GM23248 (cell line): ENCODE measurements around the gene CSNK1A1. TPM values are rescaled to one million over a fixed set of nuclear protein-coding genes. Genes with fewer than 3 reads are reported as not detected.

Experiments used
- DNase-seq: peaks from one replicate; pipeline ENCODE4 v3.0.0-alpha.2; 2015
- H2AFZ ChIP-seq: fragments of 200-600 bp; sonication (generic); 2 replicates; pipeline ENCODE4 v1.6.1; 2016; ENCODE audit warnings: antibody characterized with exemption
- H3F3A ChIP-seq: fragments of 200-600 bp; sonication (generic); 2 replicates; pipeline ENCODE4 v1.6.1; 2016; ENCODE audit warnings: mild to moderate bottlenecking, antibody characterized with exemption, mixed run types; ENCODE audit not compliant: insufficient read depth
- H3K27ac ChIP-seq: fragments of 200-600 bp; sonication (generic); 2 replicates; pipeline ENCODE4 v1.5.1; 2016; ENCODE audit warnings: mild to moderate bottlenecking
- H3K27me3 ChIP-seq: fragments of 200-600 bp; sonication (generic); replicated peaks from 2 replicates; pipeline ENCODE4 v1.6.1; 2016; ENCODE audit warnings: mild to moderate bottlenecking; ENCODE audit not compliant: insufficient read depth
- H3K36me3 ChIP-seq: fragments of 200-600 bp; sonication (generic); 2 replicates; pipeline ENCODE4 v1.6.1; 2016; ENCODE audit warnings: low read depth, mild to moderate bottlenecking
- H3K4me1 ChIP-seq: fragments of 200-600 bp; sonication (generic); 2 replicates; pipeline ENCODE4 v1.6.1; 2016; ENCODE audit warnings: mild to moderate bottlenecking; ENCODE audit not compliant: insufficient read depth
- H3K4me2 ChIP-seq: fragments of 200-600 bp; sonication (generic); one replicate; pipeline ENCODE4 v1.6.1; 2016; ENCODE audit warnings: mild to moderate bottlenecking; ENCODE audit not compliant: unreplicated experiment
- H3K4me3 ChIP-seq: fragments of 200-600 bp; sonication (generic); 2 replicates; pipeline ENCODE4 v1.5.1; 2016; ENCODE audit warnings: mild to moderate bottlenecking
- H3K79me2 ChIP-seq: fragments of 200-600 bp; sonication (generic); 2 replicates; pipeline ENCODE4 v1.6.1; 2016; ENCODE audit warnings: mild to moderate bottlenecking; ENCODE audit not compliant: insufficient read depth
- H3K9ac ChIP-seq: fragments of 200-600 bp; sonication (generic); 2 replicates; pipeline ENCODE4 v1.6.1; 2016; ENCODE audit warnings: mild to moderate bottlenecking
- H3K9me2 ChIP-seq: fragments of 200-600 bp; sonication (generic); 2 replicates; pipeline ENCODE4 v1.6.1; 2016; ENCODE audit warnings: mixed run types, mild to moderate bottlenecking, moderate library complexity; ENCODE audit not compliant: insufficient read depth
- H3K9me3 ChIP-seq: fragments of 200-600 bp; sonication (generic); one replicate; pipeline ENCODE4 v1.6.1; 2017; ENCODE audit warnings: low read depth
- H4K20me1 ChIP-seq: fragments of 200-600 bp; sonication (generic); 2 replicates; pipeline ENCODE4 v1.6.0; 2016; ENCODE audit not compliant: insufficient read depth
- EZH2 ChIP-seq: fragments of 200-600 bp; sonication (generic); IDR thresholded peaks from 2 replicates; pipeline ENCODE4 v1.6.1; 2018; ENCODE audit warnings: antibody characterized with exemption, mild to moderate bottlenecking; ENCODE audit not compliant: insufficient read depth, poor library complexity, severe bottlenecking
- EZH2phosphoT487 ChIP-seq: fragments of 200-600 bp; sonication (generic); IDR thresholded peaks from 2 replicates; pipeline ENCODE4 v1.6.1; 2018; ENCODE audit warnings: antibody characterized with exemption, moderate library complexity, mild to moderate bottlenecking, low read depth; ENCODE audit not compliant: insufficient read depth
- WGBS, 2 experiments: methylation state at CpG; one replicate each; pipeline ENCODE4 v1.1.6; 2015 to 2017; ENCODE audit warnings: low lambda C conversion rate in 2 of 2, low coverage in 1 of 2; ENCODE audit errors: missing lambda C conversion rate in 2 of 2; 5-methylcytosine and 5-hydroxymethylcytosine counted together
- in situ Hi-C: fragments of 300-500 bp; cut with MboI; formaldehyde crosslinking; loops from 2 replicates; pipeline ENCODE4 v1.15.0; 2020
- polyA plus RNA-seq: library from polyadenylated mRNA; unstranded; fragments of >200 nt; fragmentation: Nextera tagmentation; extraction: Ambion mirVana; gene quantifications from 2 replicates; pipeline ENCODE4 v1.2.1, GENCODE V29; 2016
- total RNA-seq: library from RNA; depleted of rRNA; stranded (reverse); fragments of >200 nt; shearing (Covaris generic); gene quantifications from 2 replicates; pipeline ENCODE4 v1.2.3, GENCODE V29; 2014

CSNK1A1 gene
- total and polyA plus RNA-seq, 2 experiments from 2014 or later: 228 to 415 TPM

DNA sequence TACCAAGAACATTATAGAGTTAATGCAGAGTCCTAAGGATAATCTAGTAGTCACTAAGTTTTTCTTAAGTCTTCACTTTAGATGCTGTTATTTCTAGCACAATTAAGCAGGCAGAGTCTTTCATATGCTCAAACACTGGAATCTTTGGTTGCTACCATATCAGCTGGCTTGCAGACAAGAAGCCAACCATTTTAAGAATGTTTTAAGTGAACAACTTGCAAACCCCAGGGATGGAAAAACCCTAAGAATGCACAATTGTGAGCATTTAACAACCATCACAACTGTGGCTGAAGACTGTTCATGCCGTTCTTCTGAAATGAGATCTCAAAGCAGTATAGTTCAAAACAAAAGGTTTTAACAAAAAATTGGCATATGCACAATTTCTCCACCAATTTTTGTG is 55.1 kb downstream of the CSNK1A1 start:
- DNase-seq: no peak

DNA sequence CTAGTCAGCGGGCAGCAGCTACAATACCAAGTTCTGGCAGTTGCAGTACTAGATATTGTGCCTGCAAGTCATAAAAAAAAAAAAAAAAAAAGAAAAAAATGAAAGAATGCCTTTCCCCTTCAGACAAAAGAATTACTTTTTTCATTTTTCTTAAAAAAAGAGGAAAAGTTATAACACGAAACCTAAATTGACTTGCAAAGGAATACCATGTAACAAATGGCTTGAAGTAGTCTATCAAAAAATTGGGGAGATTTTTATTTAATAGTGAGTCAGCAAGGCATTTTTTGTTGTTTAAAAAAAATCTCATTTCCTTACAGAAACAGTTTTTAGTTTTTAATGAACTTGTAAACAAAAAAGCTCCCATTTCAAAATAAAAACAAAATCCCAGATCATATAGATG is 55.6 kb downstream of the CSNK1A1 start:
- no peak for DNase-seq
- no peak overlapping the region for H2AFZ ChIP-seq
- no peaks in the 10 kb centered on the region for H3K27me3 ChIP-seq
- peaks cover 69% of the 10 kb centered on the region for H3K36me3 ChIP-seq
- no peaks in the 10 kb centered on the region for H3K9me2 ChIP-seq
- H3K4me1 ChIP-seq: peaks cover 82% of the 10 kb centered on the region
- peaks cover 91% of the 10 kb centered on the region for H3F3A ChIP-seq
- H3K79me2 ChIP-seq: peaks cover 65% of the 10 kb centered on the region
- no peak overlapping the region for H3K4me3 ChIP-seq
- no peak overlapping the region for H3K4me2 ChIP-seq
- TF ChIP-seq EZH2phosphoT487 (no peak), EZH2 (no peak)
- peak overlapping the region; percentile 88 for H3K27ac ChIP-seq
- 0 out of 2 replicates have a peak overlapping the region, but pooled peaks have one; percentile 68 for H3K9ac ChIP-seq
- WGBS, 2 experiments: 69 to 86% methylated on average over 2 of the region's 2 CpGs
- no peaks in the 10 kb centered on the region for H3K9me3 ChIP-seq
- no peaks in the 10 kb centered on the region for H4K20me1 ChIP-seq
- in situ Hi-C loops: no loop called here

More for the DNA sequence above, 55.1 kb downstream of the CSNK1A1 start:
- 59 to 61% methylated on average over 1 of the region's 1 CpG for WGBS, 2 experiments
- Histone ChIP-seq H3K9ac (peak overlapping the region; percentile 68), H3K9me2 (no peaks in the 10 kb centered on the region), H3K27me3 (no peaks in the 10 kb centered on the region), H3K4me2 (peak overlapping the region; percentile 41), H3K4me1 (peaks cover 83% of the 10 kb centered on the region), H3F3A (peaks cover 93% of the 10 kb centered on the region), H3K27ac (peak overlapping the region; percentile 88), H2AFZ (no peak overlapping the region), H3K4me3 (no peak overlapping the region), H3K9me3 (no peaks in the 10 kb centered on the region), H3K79me2 (peaks cover 65% of the 10 kb centered on the region), H3K36me3 (peaks cover 70% of the 10 kb centered on the region), H4K20me1 (no peaks in the 10 kb centered on the region)
- TF ChIP-seq EZH2phosphoT487 (no peak), EZH2 (no peak)
- in situ Hi-C loops: no loop called here

DNA sequence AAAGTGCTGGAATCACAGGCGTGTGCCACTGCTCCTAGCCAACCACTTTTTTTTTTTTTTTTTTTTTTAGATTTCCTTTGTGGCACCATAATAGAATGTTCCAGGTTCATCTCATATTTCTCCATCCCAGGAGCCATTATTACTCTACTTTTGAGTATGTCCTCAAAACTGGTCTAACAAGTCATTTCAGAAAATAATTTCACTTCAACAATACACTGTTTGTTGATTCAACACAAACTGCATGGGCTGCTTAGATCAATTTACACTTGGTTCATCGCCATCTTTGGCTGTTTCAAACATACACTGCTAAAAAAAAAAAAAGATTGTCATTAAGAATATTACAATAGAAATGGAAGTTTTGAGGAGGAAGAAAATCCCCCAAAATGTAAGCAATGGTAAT is 57.9 kb downstream of the CSNK1A1 start:
- 0 out of 2 replicates have a peak overlapping the region, but pooled peaks have one; percentile 88 for H3K27ac ChIP-seq
- no peak overlapping the region for H3K4me2 ChIP-seq
- peaks cover 46% of the 10 kb centered on the region for H3K79me2 ChIP-seq
- H3K9ac ChIP-seq: no peak overlapping the region
- H3K9me2 ChIP-seq: no peaks in the 10 kb centered on the region
- peaks cover 51% of the 10 kb centered on the region for H3K36me3 ChIP-seq
- H2AFZ ChIP-seq: no peak overlapping the region
- H4K20me1 ChIP-seq: no peaks in the 10 kb centered on the region
- in situ Hi-C loops: no loop called here
- peaks cover 87% of the 10 kb centered on the region for H3K4me1 ChIP-seq
- peaks cover 96% of the 10 kb centered on the region for H3F3A ChIP-seq
- H3K4me3 ChIP-seq: no peak overlapping the region
- no peaks in the 10 kb centered on the region for H3K9me3 ChIP-seq
- H3K27me3 ChIP-seq: no peaks in the 10 kb centered on the region
- no peak for DNase-seq
- TF ChIP-seq EZH2: no peak
- no peak for TF ChIP-seq EZH2phosphoT487
- 97 to 98% methylated on average over 2 of the region's 2 CpGs for WGBS, 2 experiments

DNA sequence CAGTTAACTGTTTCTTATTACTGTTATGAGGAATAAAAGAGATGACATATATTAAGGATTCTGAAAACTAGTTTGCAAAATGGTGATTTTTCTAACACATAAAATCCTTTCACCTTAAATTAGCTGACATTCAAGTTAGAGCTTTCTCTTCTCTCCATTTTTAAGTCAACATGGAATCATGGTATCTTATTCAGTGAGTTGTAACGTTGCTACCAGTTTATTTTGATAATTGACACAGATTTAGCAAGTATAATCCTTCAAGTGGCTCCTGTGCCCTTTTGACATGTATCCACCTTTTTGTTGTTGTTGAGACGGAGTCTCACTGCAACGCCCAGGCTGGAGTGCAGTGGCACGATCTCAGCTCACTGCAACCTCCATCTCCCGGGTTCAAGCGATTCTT is 58.5 kb downstream of the CSNK1A1 start:
- Histone ChIP-seq H3K79me2 (peaks cover 41% of the 10 kb centered on the region), H2AFZ (no peak overlapping the region), H4K20me1 (no peaks in the 10 kb centered on the region), H3K4me1 (peaks cover 87% of the 10 kb centered on the region), H3K4me3 (no peak overlapping the region), H3K4me2 (no peak overlapping the region), H3K27me3 (no peaks in the 10 kb centered on the region), H3F3A (peaks cover 96% of the 10 kb centered on the region), H3K9ac (no peak overlapping the region), H3K9me2 (no peaks in the 10 kb centered on the region), H3K36me3 (peaks cover 46% of the 10 kb centered on the region), H3K9me3 (no peaks in the 10 kb centered on the region), H3K27ac (no peak overlapping the region)
- TF ChIP-seq EZH2 (no peak), EZH2phosphoT487 (no peak)
- no peak for DNase-seq
- 96 to 97% methylated on average over 6 of the region's 6 CpGs for WGBS, 2 experiments
- in situ Hi-C loops: no loop called here
